ENCODE data around the gene FTSJ1.
"Not testable (repeated sequence)": the region's sequence is repeated elsewhere in the genome, so short reads cannot be mapped to it uniquely, and the experiment has no call there.

The FTSJ1 gene

GRCh38 chrX:48525853-48526252, 49.9 kb downstream of the FTSJ1 start:
- not testable (repeated sequence) for H3K27me3 ChIP-seq (ENCODE audit: insufficient read depth, low read length); H3K4me3 ChIP-seq (ENCODE audit: low read length); H3K4me1 ChIP-seq (ENCODE audit: insufficient read depth, low read length); H3K9ac ChIP-seq (ENCODE audit: low read depth, low read length); H3K27ac ChIP-seq (ENCODE audit: low read depth, low read length); H3K9me3 ChIP-seq (ENCODE audit: insufficient read depth, low read depth, low read length)
- WGBS, result 93% methylated on average over 5 of the region's 8 CpGs
- peaks cover 42% of the 10 kb centered on the region for H3K36me3 ChIP-seq (ENCODE audit: insufficient read depth, low read length)

- H3K36me3 ChIP-seq (ENCODE audit: insufficient read depth, low read length), result peaks cover 30% of the 10 kb centered on the region
Observed at GRCh38 chrX:48530736-48531135, 54.7 kb downstream of the FTSJ1 start.

GRCh38 chrX:48531358-48531959, 55.5 kb downstream of the FTSJ1 start:
- Histone ChIP-seq H3K36me3 (ENCODE audit: insufficient read depth, low read length) (peaks cover 24% of the 10 kb centered on the region), H3K27me3 (ENCODE audit: insufficient read depth, low read length) (no peaks in the 10 kb centered on the region), H3K27ac (ENCODE audit: low read depth, low read length) (no peak overlapping the region), H3K4me1 (ENCODE audit: insufficient read depth, low read length) (no peaks in the 10 kb centered on the region), H3K4me3 (ENCODE audit: low read length) (no peak overlapping the region), H3K9ac (ENCODE audit: low read depth, low read length) (no peak overlapping the region), H3K9me3 (ENCODE audit: insufficient read depth, low read depth, low read length) (no peaks in the 10 kb centered on the region)
- WGBS, result 91% methylated on average over 5 of the region's 5 CpGs

More at GRCh38 chrX:48530736-48531135, 54.7 kb downstream of the FTSJ1 start:
- Histone ChIP-seq H3K9me3 (ENCODE audit: insufficient read depth, low read depth, low read length) (no peaks in the 10 kb centered on the region), H3K9ac (ENCODE audit: low read depth, low read length) (no peak overlapping the region), H3K27ac (ENCODE audit: low read depth, low read length) (no peak overlapping the region), H3K4me1 (ENCODE audit: insufficient read depth, low read length) (no peaks in the 10 kb centered on the region), H3K27me3 (ENCODE audit: insufficient read depth, low read length) (no peaks in the 10 kb centered on the region), H3K4me3 (ENCODE audit: low read length) (no peak overlapping the region)
- WGBS, result 100% methylated on average over 2 of the region's 3 CpGs

GRCh38 chrX:48532161-48532560, 56.2 kb downstream of the FTSJ1 start:
- H3K27me3 ChIP-seq (ENCODE audit: insufficient read depth, low read length), result no peaks in the 10 kb centered on the region
- no peaks in the 10 kb centered on the region for H3K9me3 ChIP-seq (ENCODE audit: insufficient read depth, low read depth, low read length)
- no CpG with 5 or more reads among the region's 1 CpG for WGBS
- no peak overlapping the region for H3K4me3 ChIP-seq (ENCODE audit: low read length)
- no peaks in the 10 kb centered on the region for H3K4me1 ChIP-seq (ENCODE audit: insufficient read depth, low read length)
- no peak overlapping the region for H3K27ac ChIP-seq (ENCODE audit: low read depth, low read length)
- no peak overlapping the region for H3K9ac ChIP-seq (ENCODE audit: low read depth, low read length)
- peaks cover 17% of the 10 kb centered on the region for H3K36me3 ChIP-seq (ENCODE audit: insufficient read depth, low read length)

- H3K9me3 ChIP-seq (ENCODE audit: insufficient read depth, low read depth, low read length), result no peaks in the 10 kb centered on the region
- no peaks in the 10 kb centered on the region for H3K27me3 ChIP-seq (ENCODE audit: insufficient read depth, low read length)
- H3K4me3 ChIP-seq (ENCODE audit: low read length), result no peak overlapping the region
- H3K36me3 ChIP-seq (ENCODE audit: insufficient read depth, low read length), result peaks cover 8% of the 10 kb centered on the region
- H3K27ac ChIP-seq (ENCODE audit: low read depth, low read length), result no peak overlapping the region
- no peaks in the 10 kb centered on the region for H3K4me1 ChIP-seq (ENCODE audit: insufficient read depth, low read length)
- H3K9ac ChIP-seq (ENCODE audit: low read depth, low read length), result no peak overlapping the region
- 89% methylated on average over 3 of the region's 3 CpGs for WGBS
Observed at GRCh38 chrX:48533165-48533564, 57.2 kb downstream of the FTSJ1 start.
